ENCODE data around the gene LHFPL2. TPM values are rescaled to one million over a fixed set of nuclear protein-coding genes. Genes with fewer than 3 reads are reported as not detected.
"Not testable (repeated sequence)": the region's sequence is repeated elsewhere in the genome, so short reads cannot be mapped to it uniquely, and the experiment has no call there.

The LHFPL2 gene
- total RNA-seq, 1 experiment from 2014 or later, result 22.2 TPM

- DNase-seq (ENCODE audit: low spot score), result no peak
These were observed 176.0 kb downstream of the LHFPL2 start for GRCh38 chr5:78472469-78473106.

- no peak for DNase-seq (ENCODE audit: low spot score)
These were observed 176.7 kb downstream of the LHFPL2 start for GRCh38 chr5:78471896-78472295.

- peak; percentile 56 for DNase-seq (ENCODE audit: low spot score)
These were observed 180.7 kb downstream of the LHFPL2 start for GRCh38 chr5:78467752-78468357.

GRCh38 chr5:78467140-78467539, 181.4 kb downstream of the LHFPL2 start:
- DNase-seq (ENCODE audit: low spot score), result no peak

GRCh38 chr5:78458843-78459242, 189.7 kb downstream of the LHFPL2 start:
- DNase-seq (ENCODE audit: low spot score), result no peak

- DNase-seq (ENCODE audit: low spot score), result not testable (repeated sequence)
These were observed 191.1 kb downstream of the LHFPL2 start for GRCh38 chr5:78457507-78457906.

GRCh38 chr5:78449103-78449502, 199.5 kb downstream of the LHFPL2 start:
- no peak for DNase-seq (ENCODE audit: low spot score)

GRCh38 chr5:78447775-78448424, 200.7 kb downstream of the LHFPL2 start:
- DNase-seq (ENCODE audit: low spot score), result no peak

Measured in H4 (cell line).